Measurements from ENCODE around the gene TSEN15. TPM values are rescaled to one million over a fixed set of nuclear protein-coding genes. Genes with fewer than 3 reads are reported as not detected.

The TSEN15 gene
- total RNA-seq, 2 donors from 2014 or later: 17.1 to 23.1 TPM

- no peaks in the 10 kb centered on the region for H3K36me3 ChIP-seq (replicated peaks in 1 of 2; ENCODE audit: insufficient read depth in 1 of 2, low read depth in 2 of 2)
- TF ChIP-seq POLR2A (IDR thresholded peaks at IDR 0.05): no peak
- TF ChIP-seq CTCF (IDR thresholded peaks at IDR 0.05): peak in 1 of 7 experiments; percentile 10
- H3K4me3 ChIP-seq: peak overlapping the region in 1 of 2 donors; percentile 37
- ATAC-seq (peak; percentile 19), DNase-seq (peak in 1 of 4 donors; percentile 7)
- H3K9me3 ChIP-seq: no peaks in the 10 kb centered on the region
- intact Hi-C loops (cut with DNase I): no loop called here
- peak overlapping the region in 3 of 4 donors; percentile 40 to 54 (median 52) for H3K27ac ChIP-seq
- H3K4me1 ChIP-seq: peaks cover 17% of the 10 kb centered on the region
- H3K27me3 ChIP-seq: no peaks in the 10 kb centered on the region
- WGBS, 2 donors: 18 to 19% methylated on average over 31 of the region's 31 CpGs
These were observed 15.6 kb upstream of the TSEN15 start for GRCh38 chr1:184035719-184036516.

GRCh38 chr1:184036517-184036949 lies 15.0 kb upstream of the TSEN15 start:
- intact Hi-C loops (cut with DNase I): no loop called here
- peak; percentile 57 to 82 (median 72) for DNase-seq
- Histone ChIP-seq H3K4me1 (peaks cover 17% of the 10 kb centered on the region), H3K9me3 (no peaks in the 10 kb centered on the region), H3K27ac (peak overlapping the region in 3 of 4 donors; percentile 40 to 54 (median 52)), H3K4me3 (peak overlapping the region; percentile 1 to 37), H3K27me3 (no peaks in the 10 kb centered on the region), H3K36me3 (replicated peaks in 1 of 2; ENCODE audit: insufficient read depth in 1 of 2, low read depth in 2 of 2) (no peaks in the 10 kb centered on the region)
- ATAC-seq: peak; percentile 82
- TF ChIP-seq CTCF (IDR thresholded peaks at IDR 0.05) (no peak), POLR2A (IDR thresholded peaks at IDR 0.05) (peak in 2 of 3 donors; percentile 64 to 73)
- WGBS, 2 donors: 1 to 2% methylated on average over 17 to 29 of the region's 29 CpGs

GRCh38 chr1:184037849-184038591 lies 13.5 kb upstream of the TSEN15 start:
- Histone ChIP-seq H3K27me3 (no peaks in the 10 kb centered on the region), H3K9me3 (no peaks in the 10 kb centered on the region), H3K4me3 (no peak overlapping the region), H3K4me1 (peaks cover 17% of the 10 kb centered on the region), H3K27ac (no peak overlapping the region), H3K36me3 (replicated peaks in 1 of 2; ENCODE audit: insufficient read depth in 1 of 2, low read depth in 2 of 2) (no peaks in the 10 kb centered on the region)
- intact Hi-C loops (cut with DNase I): no loop called here
- TF ChIP-seq POLR2A (IDR thresholded peaks at IDR 0.05) (no peak), CTCF (IDR thresholded peaks at IDR 0.05) (no peak)
- ATAC-seq: no peak
- DNase-seq: no peak
- 73 to 76% methylated on average over 13 of the region's 13 CpGs for WGBS, 2 donors

GRCh38 chr1:184039126-184039525 lies 12.4 kb upstream of the TSEN15 start:
- 68 to 74% methylated on average over 4 of the region's 4 CpGs for WGBS, 2 donors

More at GRCh38 chr1:184039126-184039525, 12.4 kb upstream of the TSEN15 start:
- intact Hi-C loops (cut with DNase I): no loop called here
- Histone ChIP-seq H3K36me3 (replicated peaks in 1 of 2; ENCODE audit: insufficient read depth in 1 of 2, low read depth in 2 of 2) (no peaks in the 10 kb centered on the region), H3K27ac (no peak overlapping the region), H3K9me3 (no peaks in the 10 kb centered on the region), H3K4me3 (no peak overlapping the region), H3K27me3 (no peaks in the 10 kb centered on the region), H3K4me1 (peaks cover 17% of the 10 kb centered on the region)
- ATAC-seq (no peak), DNase-seq (no peak)
- no peak for TF ChIP-seq CTCF (IDR thresholded peaks at IDR 0.05)
- no peak for TF ChIP-seq POLR2A (IDR thresholded peaks at IDR 0.05)

All from body of pancreas (tissue), 4 donors.